ENCODE results near the gene BICD1.

Gene BICD1

GRCh38 chr12:32419520-32419960 is 312.9 kb downstream of the BICD1 start:
- no peak overlapping the region for H3K4me3 ChIP-seq (ENCODE audit: low read length)
- no peak for DNase-seq (ENCODE audit: low read depth)
- TF ChIP-seq, protein P1, sequence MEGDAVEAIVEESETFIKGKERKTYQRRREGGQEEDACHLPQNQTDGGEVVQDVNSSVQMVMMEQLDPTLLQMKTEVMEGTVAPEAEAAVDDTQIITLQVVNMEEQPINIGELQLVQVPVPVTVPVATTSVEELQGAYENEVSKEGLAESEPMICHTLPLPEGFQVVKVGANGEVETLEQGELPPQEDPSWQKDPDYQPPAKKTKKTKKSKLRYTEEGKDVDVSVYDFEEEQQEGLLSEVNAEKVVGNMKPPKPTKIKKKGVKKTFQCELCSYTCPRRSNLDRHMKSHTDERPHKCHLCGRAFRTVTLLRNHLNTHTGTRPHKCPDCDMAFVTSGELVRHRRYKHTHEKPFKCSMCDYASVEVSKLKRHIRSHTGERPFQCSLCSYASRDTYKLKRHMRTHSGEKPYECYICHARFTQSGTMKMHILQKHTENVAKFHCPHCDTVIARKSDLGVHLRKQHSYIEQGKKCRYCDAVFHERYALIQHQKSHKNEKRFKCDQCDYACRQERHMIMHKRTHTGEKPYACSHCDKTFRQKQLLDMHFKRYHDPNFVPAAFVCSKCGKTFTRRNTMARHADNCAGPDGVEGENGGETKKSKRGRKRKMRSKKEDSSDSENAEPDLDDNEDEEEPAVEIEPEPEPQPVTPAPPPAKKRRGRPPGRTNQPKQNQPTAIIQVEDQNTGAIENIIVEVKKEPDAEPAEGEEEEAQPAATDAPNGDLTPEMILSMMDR (conservative IDR thresholded peaks at IDR 0.05; ENCODE audit: low read depth, low read length): no peak

GRCh38 chr12:32420356-32420755 is 313.7 kb downstream of the BICD1 start:
- no peak overlapping the region for H3K4me3 ChIP-seq (ENCODE audit: low read length)
- no peak for DNase-seq (ENCODE audit: low read depth)
- TF ChIP-seq, protein P1 (conservative IDR thresholded peaks at IDR 0.05; ENCODE audit: low read depth, low read length): no peak

- TF ChIP-seq, protein P1 (conservative IDR thresholded peaks at IDR 0.05; ENCODE audit: low read depth, low read length): no peak
- no peak for DNase-seq (ENCODE audit: low read depth)
- no peak overlapping the region for H3K4me3 ChIP-seq (ENCODE audit: low read length)
Measured at GRCh38 chr12:32423559-32423958, 316.9 kb downstream of the BICD1 start.

DNA sequence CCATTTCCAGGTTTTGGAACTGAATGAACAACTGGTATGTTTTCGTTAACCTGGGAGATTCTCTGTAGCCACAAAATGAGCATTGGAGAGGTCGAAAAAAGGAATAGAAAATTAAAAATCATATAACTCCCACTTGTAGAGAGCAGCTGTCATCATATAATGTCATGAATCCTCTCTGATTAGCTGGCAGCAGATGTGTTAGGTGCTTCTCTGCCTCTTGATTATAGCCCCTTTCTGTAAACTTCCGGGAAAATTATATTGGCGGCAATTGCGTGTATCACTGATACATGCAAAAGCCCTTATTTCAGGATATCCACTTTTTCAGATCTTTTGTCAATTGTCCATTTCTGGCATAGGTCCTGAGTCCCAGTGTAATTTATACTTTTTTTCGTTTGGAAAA is 324.4 kb downstream of the BICD1 start:
- no peak for DNase-seq (ENCODE audit: low read depth)
- H3K4me3 ChIP-seq (ENCODE audit: low read length): no peak overlapping the region
- TF ChIP-seq, protein P1 (conservative IDR thresholded peaks at IDR 0.05; ENCODE audit: low read depth, low read length): no peak
